Cerebellar cortex (tissue), 1 donor: ENCODE measurements around the gene RLIM.

Experiments used
- DNase-seq: peaks from one replicate; pipeline ENCODE4 v3.0.0-alpha.2; 2015; ENCODE audit warnings: low spot score

RLIM gene

DNA sequence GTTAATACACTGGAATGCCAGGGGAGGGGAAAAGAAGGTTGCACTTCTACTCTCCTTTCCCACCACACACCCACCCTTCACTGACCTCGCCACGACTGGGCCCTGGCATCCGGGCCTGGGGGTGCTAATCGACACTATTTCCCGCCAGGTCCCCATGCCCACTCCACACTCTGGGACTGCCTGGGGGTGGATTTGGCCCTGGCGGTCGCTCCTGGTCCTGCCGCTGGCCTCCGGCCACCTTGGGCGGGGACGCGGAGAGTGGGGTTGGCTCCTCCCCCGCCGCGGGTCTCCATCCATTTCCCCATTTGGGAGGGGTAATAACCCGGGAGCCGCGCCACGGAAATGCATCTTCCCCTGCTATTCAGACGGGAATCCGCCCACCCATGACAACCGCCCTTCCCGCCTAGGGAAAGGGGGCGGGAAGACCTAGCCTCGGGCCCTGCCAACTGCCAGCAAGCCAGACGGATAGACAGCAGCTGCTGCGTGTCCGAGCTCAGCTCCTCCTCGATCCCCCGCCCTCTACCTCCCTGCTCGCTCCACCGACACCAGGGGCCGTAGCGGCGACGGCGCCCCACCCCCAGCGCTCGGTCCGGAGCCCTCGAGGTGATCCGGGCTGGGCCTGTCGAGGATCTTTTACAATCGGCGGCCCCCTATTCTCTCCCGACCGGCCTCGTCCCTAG is 78.1 kb downstream of the RLIM start:
- DNase-seq, result peak; percentile 52

DNA sequence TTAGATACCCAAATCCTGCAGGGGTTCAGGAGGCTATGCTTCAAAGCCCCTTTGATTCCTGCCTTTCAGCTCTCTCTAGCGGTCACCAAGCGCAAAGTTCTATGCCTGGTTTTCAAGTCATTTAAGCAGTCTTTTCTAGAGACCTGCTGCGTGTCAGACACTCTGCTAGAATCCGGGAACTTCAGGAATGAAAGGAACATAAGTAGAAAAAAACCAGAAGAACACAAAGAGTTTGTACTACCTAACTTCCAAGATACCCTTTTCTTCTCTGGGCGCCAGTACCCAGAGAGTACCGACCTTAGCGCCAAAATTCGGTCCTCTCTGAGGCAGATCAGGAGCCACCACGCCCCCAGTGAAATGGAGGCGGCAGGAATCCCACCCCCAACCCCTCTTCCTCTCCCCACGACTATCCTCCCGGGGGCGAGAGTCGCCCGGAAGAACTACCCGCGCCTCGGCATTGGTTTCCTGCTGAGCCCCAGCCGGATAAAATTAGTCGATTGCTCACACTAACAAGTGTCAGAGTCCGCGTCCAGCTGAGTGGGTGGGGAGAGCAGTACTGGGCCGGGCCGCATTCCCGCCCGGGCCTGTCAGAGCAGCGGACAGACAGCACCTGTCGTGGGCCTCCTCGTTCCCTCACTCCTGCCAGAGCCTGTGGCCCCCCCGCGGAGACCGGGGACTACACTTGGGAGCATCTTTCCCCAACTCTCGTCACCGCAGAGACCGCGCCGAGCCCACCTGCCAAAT is 78.8 kb downstream of the RLIM start:
- DNase-seq, result peak; percentile 70
